NCI-H2107 (cell line): ENCODE measurements around the gene IER5L.
"Not testable (repeated sequence)": the region's sequence is repeated elsewhere in the genome, so short reads cannot be mapped to it uniquely, and the experiment has no call there.

Source experiments
- DNase-seq: peaks from one replicate; lab custom pipeline; 2025; lab: John Stamatoyannopoulos, UW

The IER5L gene

DNA sequence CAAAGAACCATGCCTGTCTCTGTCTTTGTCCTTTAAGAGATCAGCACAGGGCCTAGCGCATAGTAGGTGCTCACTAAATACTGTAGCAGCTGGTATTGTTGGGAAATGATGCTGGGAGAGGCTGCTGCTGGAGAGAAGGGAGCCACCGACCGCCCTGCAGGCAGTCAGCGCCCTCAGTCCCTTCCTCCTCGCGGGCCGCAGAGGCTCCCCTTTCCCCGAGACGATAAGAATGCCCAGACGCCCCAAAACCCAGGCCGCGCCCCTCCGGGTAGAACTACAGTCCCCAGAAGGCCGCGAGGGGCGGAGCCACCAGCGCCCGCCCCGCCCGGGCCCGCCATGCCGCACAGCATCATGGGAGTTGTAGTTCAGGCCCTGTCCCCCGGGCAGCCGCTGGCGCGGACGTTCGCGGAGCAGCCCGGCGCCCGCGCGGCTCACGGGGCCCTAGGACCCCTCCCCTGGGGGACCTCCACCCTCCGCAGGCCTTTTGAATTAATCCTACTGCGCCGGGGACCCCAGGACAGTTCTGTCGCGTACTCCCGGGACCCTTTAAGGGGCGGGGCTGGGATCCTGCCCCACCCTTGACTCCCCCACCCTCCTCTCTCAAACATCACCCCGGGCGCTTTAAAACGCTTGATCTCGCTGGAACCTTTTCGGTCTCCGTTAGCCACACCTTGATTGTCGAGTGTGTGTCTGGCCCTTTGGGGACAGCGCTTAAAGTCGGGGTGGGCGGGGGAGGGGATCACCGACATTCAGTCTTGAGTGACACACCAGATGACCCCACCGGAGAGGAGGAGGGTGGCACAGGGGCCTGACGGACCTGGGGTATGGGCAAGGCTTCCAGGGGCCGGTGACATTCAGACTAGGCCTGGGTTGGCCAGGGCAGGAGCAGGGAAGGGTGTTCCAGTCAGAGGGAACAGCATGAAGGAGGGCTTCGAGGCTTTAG is 24.8 kb upstream of the IER5L start:
- no peak for DNase-seq

DNA sequence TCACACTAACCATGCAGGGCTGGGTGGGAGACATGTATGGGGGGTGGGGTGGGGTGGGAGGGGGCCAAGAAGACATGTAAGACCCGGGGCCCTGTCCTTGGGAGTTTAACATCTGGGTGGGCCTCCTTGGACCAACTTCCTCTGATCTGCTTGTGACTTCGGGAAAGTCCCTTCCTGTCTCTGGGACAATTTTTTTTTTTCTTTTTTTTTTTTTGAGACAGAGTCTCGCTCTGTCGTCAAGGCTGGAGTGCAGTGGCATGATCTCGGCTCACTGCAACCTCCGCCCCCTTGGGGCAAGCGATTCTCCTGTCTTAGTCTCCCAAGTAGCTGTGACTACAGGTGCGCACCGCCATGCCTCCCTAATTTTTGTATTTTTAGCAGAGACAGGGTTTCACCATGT is 23.8 kb upstream of the IER5L start:
- no peak for DNase-seq

DNA sequence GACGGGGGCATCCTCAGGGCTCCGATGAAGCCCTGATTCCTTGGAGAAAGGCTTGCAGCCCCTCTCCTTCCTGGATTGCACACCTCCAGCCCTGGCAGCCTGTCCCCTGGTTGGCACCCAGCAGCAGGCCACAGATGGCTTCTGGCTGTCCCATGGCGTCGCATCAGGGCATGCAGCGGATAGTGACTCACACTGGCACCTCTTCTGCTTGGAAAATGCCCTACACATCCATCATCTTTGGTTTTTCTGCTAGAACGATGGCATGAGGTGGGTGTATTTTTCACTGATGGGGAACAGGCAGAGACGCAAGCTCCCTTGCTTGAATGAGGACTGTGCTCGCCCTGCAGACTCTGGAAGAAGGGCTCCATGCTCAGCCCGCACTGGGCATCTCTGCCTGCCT is 23.2 kb upstream of the IER5L start:
- DNase-seq, result no peak

DNA sequence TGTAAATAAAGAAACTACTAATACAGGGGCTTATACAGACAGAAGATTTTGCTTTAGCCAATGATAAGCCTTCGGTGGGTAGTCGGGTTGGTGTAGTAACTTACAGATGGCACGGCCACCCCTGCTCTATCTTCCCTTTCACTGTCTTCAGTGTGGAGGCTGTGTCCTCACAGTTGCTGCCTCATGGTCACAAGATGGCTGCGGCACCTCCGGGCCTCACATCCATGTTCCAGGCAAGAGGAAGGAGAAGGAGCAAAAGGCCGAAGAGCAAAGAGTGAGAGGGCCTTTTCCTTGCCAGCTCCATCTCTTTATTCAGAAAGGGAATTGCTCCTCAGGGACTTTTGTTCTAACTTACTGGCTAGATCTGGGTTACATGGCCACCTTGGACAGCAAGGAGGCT is 22.2 kb upstream of the IER5L start:
- DNase-seq, result no peak

DNA sequence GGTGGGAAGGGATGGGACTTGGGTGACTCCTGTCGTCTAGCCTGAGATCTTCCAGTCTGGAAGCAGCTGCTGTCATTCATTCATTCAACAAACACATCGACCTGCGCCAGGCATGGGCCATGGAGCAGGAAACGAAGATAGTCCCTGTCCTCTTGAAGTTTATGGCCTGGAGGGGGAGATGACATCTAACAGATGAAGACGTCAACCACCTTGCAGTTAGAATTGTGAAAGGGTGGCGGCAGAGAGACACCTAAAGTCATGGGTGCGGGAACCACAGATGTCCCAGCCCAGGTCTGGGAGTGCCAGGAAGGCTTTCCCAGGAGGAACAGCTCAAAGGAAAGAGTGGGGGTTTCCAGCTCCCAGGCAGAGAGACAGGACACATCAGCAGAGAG is 21.0 kb upstream of the IER5L start:
- no peak for DNase-seq

DNA sequence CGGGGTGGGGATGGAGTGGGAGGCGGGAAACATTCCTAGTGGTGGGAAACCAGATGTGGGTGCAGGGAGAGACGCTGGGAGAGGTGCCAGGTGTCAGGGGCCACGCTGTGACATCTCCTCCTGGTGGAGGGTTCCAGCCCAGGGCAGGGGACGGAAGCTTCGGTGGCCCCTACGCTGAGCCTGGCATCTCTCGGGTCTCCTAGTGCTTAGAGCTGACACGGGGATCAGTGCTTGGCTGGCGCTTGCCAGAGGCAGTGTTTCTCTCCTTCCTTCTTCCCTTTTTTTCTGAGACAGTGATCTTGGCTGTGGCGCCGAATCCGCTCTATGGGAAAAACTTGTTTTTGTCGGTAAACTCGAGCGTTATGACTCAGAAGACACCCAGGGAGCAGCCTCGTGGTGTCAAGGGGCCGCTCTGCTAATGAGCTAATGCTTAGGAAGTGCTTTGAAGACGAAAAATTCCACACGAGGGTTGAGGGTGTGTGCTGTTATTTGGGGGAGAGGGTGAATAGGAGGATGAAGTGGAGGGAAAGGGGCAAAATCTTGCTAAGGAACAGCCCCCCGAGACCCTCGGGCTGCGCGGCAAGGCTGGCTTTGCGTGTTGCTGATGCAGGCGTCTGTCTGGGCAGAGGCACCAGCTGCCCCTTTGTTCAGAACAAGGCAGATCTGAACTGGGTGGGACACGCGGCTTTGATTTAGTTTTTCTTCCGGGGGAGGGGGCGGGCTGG is 20.4 kb upstream of the IER5L start:
- DNase-seq, result no peak

DNA sequence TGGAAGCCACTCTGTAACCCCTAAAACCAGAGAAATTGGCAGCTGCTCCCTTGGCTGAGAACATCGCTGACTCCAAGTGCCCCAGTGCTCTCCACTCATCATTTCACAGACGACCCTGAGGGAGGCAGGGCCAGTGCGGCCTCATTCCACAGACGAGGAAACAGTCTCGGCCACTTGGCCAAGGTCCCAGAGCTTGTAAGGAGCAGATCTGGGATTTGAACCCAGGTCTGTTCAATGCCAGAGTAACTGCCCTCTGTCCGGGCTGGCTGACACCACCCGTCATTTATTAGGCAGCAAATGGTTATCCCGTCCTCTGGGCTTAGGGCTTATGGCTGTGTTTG is 19.9 kb upstream of the IER5L start:
- no peak for DNase-seq

DNA sequence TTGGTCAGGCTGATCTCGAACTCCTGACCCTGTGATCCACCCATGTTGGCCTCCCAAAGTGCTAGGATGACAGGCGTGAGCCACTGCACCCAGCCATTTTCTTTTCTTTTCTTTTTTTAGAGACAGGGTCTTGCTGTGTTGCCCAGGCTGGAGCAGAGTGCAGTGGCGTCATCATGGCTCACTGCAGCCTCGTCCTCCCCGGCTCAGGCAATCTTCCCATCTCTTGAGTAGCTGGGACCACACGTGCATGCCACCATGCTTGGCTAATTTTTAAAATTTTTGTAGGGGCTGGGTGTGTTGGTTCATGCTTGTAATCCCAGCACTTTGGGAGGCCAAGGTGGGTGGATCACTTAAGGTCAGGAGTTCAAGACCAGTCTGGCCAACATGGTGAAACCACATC is 19.0 kb upstream of the IER5L start:
- not testable (repeated sequence) for DNase-seq

DNA sequence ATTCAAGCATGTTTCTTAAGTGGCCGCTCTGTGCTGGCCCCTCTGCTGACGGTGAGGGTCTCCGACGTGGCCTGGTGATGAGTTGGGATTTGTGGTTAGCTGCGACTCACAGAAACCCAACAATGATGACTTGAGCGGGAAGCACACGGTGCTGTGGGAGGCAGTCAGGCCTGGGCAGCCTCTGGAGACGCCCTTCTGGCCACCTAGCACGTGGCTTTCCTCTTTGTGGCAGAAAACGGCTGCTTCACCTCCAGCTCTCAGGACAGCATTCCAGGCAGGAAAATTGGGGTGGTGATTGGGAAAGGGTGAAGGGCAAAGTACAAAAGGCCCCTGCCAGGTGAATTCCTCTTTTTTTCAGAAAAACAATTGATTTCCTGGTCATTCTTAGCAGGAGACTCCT is 17.5 kb upstream of the IER5L start:
- no peak for DNase-seq

DNA sequence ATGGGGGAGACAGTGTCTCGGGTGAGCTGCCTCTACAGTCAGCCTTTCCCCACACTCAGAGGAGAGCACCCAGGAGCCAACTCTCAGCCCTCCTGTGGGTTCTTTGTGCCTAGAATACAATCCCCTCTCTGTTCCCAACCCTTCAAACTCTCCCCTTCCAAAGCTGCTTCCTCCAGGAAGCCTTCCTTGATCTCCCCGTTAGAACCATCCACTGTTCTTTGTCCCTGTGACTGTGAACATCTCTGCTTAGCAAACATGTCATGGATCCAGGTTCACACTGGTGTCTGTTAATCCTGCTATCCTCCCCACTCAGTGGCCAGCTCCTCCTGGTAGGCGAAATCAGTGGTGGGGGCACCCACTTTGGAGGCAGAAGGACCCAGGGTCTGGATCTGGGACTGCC is 16.2 kb upstream of the IER5L start:
- no peak for DNase-seq

DNA sequence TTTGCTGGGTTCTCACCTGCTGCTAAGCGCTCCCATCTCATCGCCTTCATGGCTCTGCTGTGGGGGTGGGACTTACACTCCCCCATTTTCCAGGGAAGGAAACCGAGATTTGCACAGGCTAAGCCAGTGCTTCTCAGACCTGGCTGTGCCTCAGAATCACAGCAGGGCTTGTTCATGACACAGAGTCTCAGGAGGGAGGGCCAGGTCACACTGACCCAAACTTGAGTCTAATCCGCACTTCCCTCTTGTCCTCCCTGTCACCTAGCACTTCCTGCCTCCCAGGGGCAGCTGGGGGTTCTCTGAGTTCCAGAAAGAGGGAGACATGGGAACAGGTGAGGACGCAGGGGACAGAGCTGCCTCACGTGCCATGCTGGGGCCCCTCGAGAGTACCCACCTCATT is 15.6 kb upstream of the IER5L start:
- no peak for DNase-seq

DNA sequence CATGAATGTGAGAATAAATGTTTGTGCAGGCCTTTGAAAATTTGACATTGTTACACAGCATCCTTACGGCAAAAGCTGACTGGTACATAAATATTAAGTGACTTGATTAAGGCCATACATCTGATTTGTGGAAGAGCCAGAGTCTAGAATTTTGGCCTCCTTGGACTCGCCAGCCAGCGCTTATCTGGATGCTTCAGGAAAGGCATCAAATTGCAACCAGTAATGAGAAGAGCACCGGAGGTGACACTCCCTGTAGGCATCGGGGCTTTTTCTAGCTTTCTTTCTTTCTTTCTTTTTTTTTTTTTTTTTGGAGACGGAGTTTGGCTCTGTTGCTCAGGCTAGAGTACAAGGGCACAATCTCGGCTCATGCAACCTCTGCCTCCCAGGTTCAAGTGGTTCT is 13.2 kb upstream of the IER5L start:
- DNase-seq, result no peak

DNA sequence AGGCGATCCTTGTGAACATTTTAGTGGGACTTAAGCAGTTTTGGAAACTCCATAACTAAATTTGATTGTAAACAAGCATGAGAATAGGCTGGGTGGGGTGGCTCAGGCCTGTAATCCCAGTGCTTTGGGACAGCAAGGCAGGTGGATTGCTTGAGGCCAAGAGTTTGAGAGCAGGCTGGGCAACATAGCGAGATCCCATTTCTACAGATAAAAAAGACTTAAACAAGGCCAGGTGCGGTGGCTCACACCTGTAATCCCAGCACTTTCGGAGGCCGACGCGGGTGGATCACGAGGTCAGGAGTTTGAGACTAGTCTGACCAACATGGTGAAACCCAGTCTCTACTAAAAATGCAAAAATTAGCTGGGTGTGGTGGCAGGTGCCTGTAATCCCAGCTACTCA is 11.9 kb upstream of the IER5L start:
- DNase-seq, result not testable (repeated sequence)

DNA sequence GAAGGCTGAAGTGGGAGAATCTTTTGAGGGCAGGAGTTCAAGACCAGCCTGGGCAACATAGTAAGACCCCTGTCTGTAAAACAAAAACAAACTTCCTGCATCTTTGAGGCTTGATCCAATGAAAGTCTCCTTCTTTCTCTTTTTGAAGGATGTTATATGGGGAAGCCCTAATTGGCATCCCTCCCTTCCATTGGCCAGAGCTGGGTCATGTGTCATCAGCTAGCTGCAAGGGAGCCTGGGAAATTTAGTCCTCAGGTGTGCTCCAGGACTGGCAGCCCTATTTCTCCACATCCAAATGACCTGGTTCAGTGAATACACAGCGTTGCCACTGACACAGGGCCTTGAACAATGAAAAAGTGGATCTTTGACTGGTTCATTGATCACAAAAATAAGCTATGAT is 9.0 kb upstream of the IER5L start:
- no peak for DNase-seq

DNA sequence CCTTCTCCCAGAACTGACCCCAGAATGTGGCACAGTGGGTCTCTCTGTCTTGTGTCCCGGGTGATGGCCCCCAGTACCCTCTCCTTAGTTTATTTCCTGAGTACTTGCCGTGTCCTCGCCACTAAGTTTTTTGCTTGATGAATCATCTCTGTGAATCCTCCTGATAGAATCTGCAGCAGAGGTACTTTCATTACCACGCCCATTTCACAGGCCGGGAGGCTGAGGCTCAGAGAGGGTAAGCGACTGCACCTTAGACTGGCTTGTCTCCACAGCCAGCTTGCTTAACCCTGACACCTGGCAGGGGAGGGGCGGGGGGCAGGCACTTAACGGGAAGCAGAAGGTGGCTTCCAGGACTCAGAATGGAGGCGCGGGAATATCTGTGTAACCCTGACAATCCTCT is 7.9 kb upstream of the IER5L start:
- no peak for DNase-seq

DNA sequence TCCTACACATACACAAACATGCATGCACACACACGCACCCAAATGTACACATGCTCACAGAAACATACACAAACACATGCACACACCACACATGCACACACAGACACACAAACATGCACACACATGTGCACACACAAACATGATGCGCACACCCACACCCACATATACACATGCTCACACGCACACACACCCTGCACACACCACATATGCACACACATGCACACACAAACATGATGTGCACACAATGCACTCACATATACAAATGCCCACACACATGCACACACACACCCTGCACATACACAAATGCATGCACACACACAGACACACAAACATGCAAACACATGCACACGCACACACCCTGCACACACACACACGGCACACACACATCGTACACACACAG is 7.3 kb upstream of the IER5L start:
- DNase-seq, result no peak

DNA sequence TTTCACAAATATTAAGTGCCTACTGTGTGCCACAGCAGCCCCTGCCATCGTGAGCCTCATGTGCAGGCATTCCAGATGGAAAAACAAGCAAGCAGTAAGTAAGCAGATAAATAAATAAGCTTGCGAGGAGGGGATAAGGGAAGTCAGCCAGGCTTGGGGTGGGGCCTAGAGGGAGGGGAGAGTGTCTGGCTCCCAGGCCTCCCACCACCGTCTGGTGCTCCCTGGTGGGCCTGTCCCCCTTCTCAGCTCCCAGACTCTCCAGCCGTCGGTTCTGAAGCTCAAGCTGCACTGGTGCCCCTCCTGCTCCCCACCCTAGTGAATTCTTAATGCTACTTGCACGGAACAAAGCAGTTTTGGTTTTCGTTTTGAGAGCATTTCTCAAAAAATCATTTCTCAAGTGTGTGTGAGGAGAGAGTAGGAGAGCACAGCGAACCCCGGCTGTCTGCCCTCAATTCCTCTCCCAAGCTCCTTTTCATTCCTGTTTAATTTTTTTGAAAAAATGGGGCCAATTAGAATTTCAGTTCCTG is 6.6 kb upstream of the IER5L start:
- no peak for DNase-seq

DNA sequence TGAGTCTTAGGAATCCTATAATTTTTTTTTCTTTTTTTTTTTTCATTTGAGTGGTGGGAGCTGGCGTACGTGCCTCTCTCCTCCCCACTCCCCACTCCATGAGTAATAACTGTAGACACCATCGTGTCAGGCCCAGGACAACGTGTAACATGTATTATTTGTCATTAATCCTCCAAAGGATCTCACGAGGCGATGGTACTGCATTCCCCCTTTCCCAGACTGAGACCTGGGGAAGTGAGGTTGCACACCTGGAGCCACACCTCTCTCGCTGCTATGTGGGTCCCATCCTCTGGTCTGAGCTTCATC is 6.1 kb upstream of the IER5L start:
- no peak for DNase-seq

DNA sequence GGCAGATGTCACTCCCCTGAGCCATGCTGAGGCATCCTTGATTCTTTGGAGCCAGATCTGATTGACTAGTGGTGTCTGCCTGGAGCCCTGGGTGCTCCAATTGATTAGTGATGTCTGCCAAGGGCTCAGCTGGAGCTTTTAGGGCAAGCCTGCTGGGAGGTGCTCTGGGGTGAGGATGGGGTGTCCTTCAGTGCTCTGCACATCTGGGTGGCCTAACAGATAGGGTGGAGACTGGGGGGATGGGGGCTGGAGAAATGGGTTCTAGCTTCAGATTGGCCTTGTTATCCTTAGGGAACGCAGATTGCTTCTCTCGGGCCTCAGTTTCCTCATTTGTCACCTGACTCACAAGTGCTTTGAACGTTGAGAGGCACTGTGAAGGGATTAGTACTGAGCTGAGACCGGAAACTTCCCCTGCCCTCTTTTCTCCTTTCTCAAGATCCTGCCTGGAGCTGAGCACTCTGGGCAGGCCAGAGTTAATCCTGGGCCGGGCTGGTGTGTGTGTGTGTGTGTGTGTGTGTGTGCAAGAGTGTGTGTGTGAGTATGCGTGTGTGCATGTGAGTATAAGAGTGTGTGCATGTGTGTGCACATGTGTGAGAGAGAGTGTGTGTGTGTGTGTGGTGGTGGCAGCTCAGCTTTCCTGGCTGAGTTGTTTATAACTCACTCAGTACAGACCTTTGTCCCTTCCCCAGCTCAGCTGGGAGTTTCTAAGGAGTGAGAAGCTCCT is 5.6 kb upstream of the IER5L start:
- DNase-seq, result no peak

DNA sequence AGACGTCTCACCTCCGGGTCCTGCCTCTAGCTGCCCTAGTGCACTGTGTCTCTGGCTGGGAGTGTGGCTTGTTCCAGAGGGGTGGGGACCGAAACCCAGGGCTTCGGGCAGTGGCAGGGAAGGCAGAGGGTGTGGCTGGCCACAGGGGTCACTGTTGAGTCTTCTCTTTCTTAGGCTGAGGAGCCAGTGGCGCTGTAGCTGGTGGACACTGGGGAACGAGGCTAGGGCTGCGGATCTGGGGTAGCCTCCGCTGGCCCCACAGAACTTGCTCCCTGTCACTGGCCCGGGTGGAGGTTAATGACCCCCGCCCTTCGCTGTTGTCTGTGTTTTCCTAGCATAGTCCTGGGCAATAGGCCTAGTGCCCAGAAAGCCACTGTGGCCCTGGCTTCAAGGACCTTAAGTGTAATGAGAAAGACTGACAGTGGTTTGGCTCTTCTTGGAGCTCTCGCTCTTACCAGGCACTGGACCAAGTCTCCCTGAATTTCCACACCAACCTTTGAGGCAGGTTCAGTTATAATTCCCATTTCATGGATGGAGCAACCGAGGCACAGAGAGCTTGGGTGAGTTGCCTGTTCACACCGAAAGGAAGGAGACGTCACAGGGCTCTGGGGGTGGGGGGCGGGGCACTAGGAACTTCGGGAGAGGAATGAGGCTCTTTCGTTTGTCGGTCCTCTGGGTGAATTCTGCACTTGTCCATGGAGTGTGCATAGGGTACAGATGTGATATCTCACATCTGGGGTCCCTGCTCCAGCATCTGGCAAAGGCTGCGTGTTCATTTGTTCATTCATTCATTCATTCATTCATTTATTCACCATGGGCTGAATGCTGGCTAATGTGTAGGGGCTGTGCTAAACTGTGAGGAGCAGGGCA is 4.8 kb upstream of the IER5L start:
- no peak for DNase-seq

DNA sequence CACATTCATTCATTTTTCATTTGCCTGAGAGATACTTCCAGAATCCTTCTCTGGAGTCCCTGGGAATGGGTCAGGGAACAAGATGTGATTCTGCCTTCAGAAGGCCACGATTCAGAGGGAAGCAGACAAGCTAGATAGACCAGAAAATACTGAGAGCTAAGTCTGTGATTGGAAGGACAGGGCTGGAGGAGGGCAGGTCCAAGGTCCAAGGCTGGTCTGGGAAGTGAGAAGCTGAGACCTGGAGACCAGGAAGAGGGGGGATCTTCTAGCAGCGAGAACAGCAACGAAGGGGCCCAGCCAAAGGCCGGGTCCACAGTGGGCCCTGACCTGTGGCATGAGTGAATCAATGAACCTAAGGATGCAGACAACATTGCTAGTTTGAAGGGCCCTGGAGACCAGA is 4.1 kb upstream of the IER5L start:
- no peak for DNase-seq

DNA sequence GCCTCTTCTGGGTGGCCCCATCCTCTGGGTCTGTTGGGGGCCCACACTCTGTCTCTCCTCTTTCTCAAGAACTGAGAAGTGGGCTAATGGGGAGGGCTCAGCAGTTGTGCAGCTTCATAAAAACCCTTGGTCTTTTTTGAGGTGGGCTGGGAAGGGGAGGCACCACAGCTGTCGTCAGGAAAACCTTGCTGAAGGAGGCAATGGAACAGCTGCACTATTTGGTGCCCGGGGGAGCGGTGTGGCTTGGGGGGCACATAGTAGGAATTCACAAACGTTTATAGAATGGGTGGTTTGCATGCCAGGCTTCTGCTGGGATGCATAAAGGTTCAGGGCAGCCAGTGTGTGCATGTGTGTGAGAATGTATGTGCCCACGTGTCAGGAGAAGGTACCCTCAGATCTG is 3.2 kb upstream of the IER5L start:
- no peak for DNase-seq
